Ishikawa (cell line): Measurements from ENCODE around the gene SLC10A4.

Experiments
- CEBPB ChIP-seq: IDR thresholded peaks from 2 replicates; pipeline ENCODE4 v1.6.1; 2012
- CREB1 ChIP-seq: IDR thresholded peaks from 2 replicates; pipeline ENCODE4 v1.6.1; 2012; ENCODE audit warnings: low read depth
- EGR1 ChIP-seq: IDR thresholded peaks from 2 replicates; pipeline ENCODE4 v1.6.1; 2012
- EP300 ChIP-seq: IDR thresholded peaks from 2 replicates; pipeline ENCODE4 v1.6.1; 2012; ENCODE audit warnings: borderline replicate concordance
- FOXM1 ChIP-seq: IDR thresholded peaks from 2 replicates; pipeline ENCODE4 v1.6.1; 2012; ENCODE audit warnings: low read depth, borderline replicate concordance
- MAX ChIP-seq: IDR thresholded peaks from 2 replicates; pipeline ENCODE4 v1.6.1; 2012
- NFIC ChIP-seq: IDR thresholded peaks from 2 replicates; pipeline ENCODE4 v1.6.1; 2012
- RAD21 ChIP-seq: IDR thresholded peaks from 2 replicates; pipeline ENCODE4 v1.6.1; 2012; ENCODE audit warnings: low read depth
- REST ChIP-seq: IDR thresholded peaks from 2 replicates; pipeline ENCODE4 v1.6.1; 2012; ENCODE audit warnings: low read depth, mild to moderate bottlenecking
- TAF1 ChIP-seq: IDR thresholded peaks from 2 replicates; pipeline ENCODE4 v1.6.1; 2012; ENCODE audit warnings: low read depth, mild to moderate bottlenecking
- TCF12 ChIP-seq: IDR thresholded peaks from 2 replicates; pipeline ENCODE4 v1.6.1; 2012; ENCODE audit warnings: low read depth
- TEAD4 ChIP-seq: IDR thresholded peaks from 2 replicates; pipeline ENCODE4 v1.6.1; 2012
- USF1 ChIP-seq: IDR thresholded peaks from 2 replicates; pipeline ENCODE4 v1.6.1; 2012
- YY1 ChIP-seq: IDR thresholded peaks from 2 replicates; pipeline ENCODE4 v1.6.1; 2012; ENCODE audit warnings: low read depth
- ZBTB7A ChIP-seq: IDR thresholded peaks from 2 replicates; pipeline ENCODE4 v1.6.1; 2012; ENCODE audit warnings: low read depth

Gene SLC10A4

GRCh38 chr4:48483777-48484493 is 792 bp downstream of the SLC10A4 start:
- no peak for TF ChIP-seq ZBTB7A
- TF ChIP-seq MAX, result no peak
- TF ChIP-seq TCF12, result no peak
- no peak for TF ChIP-seq FOXM1
- no peak for TF ChIP-seq YY1
- TF ChIP-seq EP300, result no peak
- no peak for TF ChIP-seq USF1
- no peak for TF ChIP-seq EGR1
- TF ChIP-seq RAD21, result no peak
- no peak for TF ChIP-seq TAF1

GRCh38 chr4:48484494-48485168 is 1.5 kb downstream of the SLC10A4 start:
- TF ChIP-seq REST (no peak), USF1 (no peak), TAF1 (no peak), YY1 (no peak), FOXM1 (no peak), NFIC (no peak), MAX (no peak), TCF12 (no peak), TEAD4 (no peak), ZBTB7A (no peak), EGR1 (no peak), RAD21 (no peak)

GRCh38 chr4:48489683-48490011 is 6.5 kb downstream of the SLC10A4 start:
- TF ChIP-seq FOXM1 (no peak), EP300 (no peak), CREB1 (no peak), TCF12 (no peak), RAD21 (no peak)

- no peak for TF ChIP-seq TEAD4
- TF ChIP-seq RAD21, result no peak
- TF ChIP-seq EP300, result no peak
- no peak for TF ChIP-seq ZBTB7A
- TF ChIP-seq YY1, result no peak
- no peak for TF ChIP-seq MAX
- TF ChIP-seq CREB1, result no peak
- TF ChIP-seq REST, result no peak
- no peak for TF ChIP-seq CEBPB
- TF ChIP-seq USF1, result no peak
Measured at GRCh38 chr4:48490012-48490679, 7.0 kb downstream of the SLC10A4 start, which contains the start of gene ZAR1. TSS of gene ZAR1 (plus strand) at chr4:48490252. CDS start at chr4:48490292, 40 bp downstream.
